PC-3 (cell line): ENCODE measurements around the gene SMIM33.

ENCODE experiments used
- EZH2 ChIP-seq: fragments of 300-600 bp; sonication (generic); IDR thresholded peaks from one replicate; pipeline ENCODE4 v1.6.1; 2017; ENCODE audit warnings: antibody characterized with exemption, mild to moderate bottlenecking, low read length; ENCODE audit not compliant: unreplicated experiment
- TF ChIP-seq, protein P1 (sequence below): fragments of 300-600 bp; sonication (generic); conservative IDR thresholded peaks from 2 replicates; pipeline ENCODE4 v1.5.1; 2017; ENCODE audit warnings: antibody characterized with exemption, low read depth, mild to moderate bottlenecking, low read length

DNA sequence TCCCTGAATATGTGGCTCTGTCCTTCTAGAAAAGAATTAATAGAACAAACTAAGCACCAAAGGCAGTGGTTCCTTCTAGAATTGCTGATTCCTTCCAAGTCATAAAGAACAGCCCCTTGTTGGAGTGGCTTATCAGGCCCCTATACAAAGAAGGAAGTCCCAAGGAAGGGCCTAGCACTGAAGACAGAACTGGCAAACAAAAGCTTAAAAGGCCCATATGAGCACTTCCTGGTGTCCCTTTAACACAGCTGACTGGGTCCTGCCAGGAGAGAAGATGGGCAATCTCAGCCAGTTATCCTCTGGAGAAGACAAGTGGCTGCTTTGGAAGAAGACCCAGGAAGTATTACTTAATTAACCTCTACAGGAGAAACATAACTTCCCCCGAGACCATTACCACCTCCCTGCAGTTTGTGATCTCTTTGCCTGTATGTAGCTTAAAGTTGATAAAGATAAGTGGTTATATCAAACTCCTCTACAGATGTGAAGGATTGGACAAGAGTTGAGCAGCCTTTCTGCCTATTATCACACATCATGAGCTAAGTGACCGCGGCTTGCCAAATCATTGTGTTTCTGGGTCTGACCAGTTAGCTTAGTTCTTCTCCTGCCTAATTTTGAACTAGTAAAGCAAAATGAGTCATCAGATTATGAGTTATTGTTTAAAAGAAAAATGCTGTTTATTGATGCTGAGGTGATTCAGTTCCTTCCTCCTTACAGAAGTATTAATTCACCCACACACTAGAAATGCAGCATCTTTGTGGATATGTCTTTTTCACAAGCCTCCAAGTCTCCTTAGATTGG is 25.0 kb downstream of the SMIM33 start:
- TF ChIP-seq, protein P1, sequence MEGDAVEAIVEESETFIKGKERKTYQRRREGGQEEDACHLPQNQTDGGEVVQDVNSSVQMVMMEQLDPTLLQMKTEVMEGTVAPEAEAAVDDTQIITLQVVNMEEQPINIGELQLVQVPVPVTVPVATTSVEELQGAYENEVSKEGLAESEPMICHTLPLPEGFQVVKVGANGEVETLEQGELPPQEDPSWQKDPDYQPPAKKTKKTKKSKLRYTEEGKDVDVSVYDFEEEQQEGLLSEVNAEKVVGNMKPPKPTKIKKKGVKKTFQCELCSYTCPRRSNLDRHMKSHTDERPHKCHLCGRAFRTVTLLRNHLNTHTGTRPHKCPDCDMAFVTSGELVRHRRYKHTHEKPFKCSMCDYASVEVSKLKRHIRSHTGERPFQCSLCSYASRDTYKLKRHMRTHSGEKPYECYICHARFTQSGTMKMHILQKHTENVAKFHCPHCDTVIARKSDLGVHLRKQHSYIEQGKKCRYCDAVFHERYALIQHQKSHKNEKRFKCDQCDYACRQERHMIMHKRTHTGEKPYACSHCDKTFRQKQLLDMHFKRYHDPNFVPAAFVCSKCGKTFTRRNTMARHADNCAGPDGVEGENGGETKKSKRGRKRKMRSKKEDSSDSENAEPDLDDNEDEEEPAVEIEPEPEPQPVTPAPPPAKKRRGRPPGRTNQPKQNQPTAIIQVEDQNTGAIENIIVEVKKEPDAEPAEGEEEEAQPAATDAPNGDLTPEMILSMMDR, result no peak
- TF ChIP-seq EZH2, result no peak
